OCI-LY1 (cell line): Measurements from ENCODE around the gene ZNF672.
A peak's percentile ranks its signal among the peaks of the same experiment; 100 is the strongest.

Experiments used
- H2AFZ ChIP-seq: fragments of 200-600 bp; sonication (generic), shearing (Covaris generic); 2 replicates; pipeline ENCODE4 v1.6.0; 2014; ENCODE audit warnings: antibody characterized with exemption, mild to moderate bottlenecking, low read length
- H3F3A ChIP-seq: fragments of 200-600 bp; sonication (generic), shearing (Covaris generic); 2 replicates; pipeline ENCODE4 v1.6.0; 2014; ENCODE audit warnings: mild to moderate bottlenecking, antibody characterized with exemption, low read length, moderate library complexity; ENCODE audit not compliant: insufficient read depth
- H3K27ac ChIP-seq: fragments of 200-600 bp; sonication (generic); 2 replicates; pipeline ENCODE4 v1.5.1; 2014; ENCODE audit warnings: low read length, mixed run types, mild to moderate bottlenecking, low read depth; ENCODE audit not compliant: poor library complexity, severe bottlenecking
- H3K27me3 ChIP-seq: fragments of 200-600 bp; sonication (generic); 2 replicates; pipeline ENCODE4 v1.6.0; 2014; ENCODE audit warnings: antibody characterized with exemption, mild to moderate bottlenecking, low read length, moderate library complexity; ENCODE audit not compliant: insufficient read depth
- H3K36me3 ChIP-seq: fragments of 200-600 bp; sonication (generic); 2 replicates; pipeline ENCODE4 v1.6.1; 2014; ENCODE audit warnings: mild to moderate bottlenecking, antibody characterized with exemption, low read length, moderate library complexity, mixed read lengths; ENCODE audit not compliant: insufficient read depth
- H3K4me1 ChIP-seq: fragments of 200-600 bp; sonication (generic); 2 replicates; pipeline ENCODE4 v1.5.1; 2014; ENCODE audit warnings: mild to moderate bottlenecking, low read length, moderate library complexity; ENCODE audit not compliant: insufficient read depth, severe bottlenecking
- H3K4me2 ChIP-seq: fragments of 200-600 bp; sonication (generic), shearing (Covaris generic); 2 replicates; pipeline ENCODE4 v1.6.1; 2014; ENCODE audit warnings: low read length
- H3K4me3 ChIP-seq: fragments of 200-600 bp; sonication (generic); 2 replicates; pipeline ENCODE4 v1.5.1; 2014; ENCODE audit warnings: low read length, low read depth, mild to moderate bottlenecking, mixed read lengths; ENCODE audit not compliant: poor library complexity, severe bottlenecking
- H3K79me2 ChIP-seq: fragments of 200-600 bp; shearing (Covaris generic); 2 replicates; pipeline ENCODE4 v1.6.1; 2016; ENCODE audit warnings: mixed run types, low read length, mixed read lengths; ENCODE audit not compliant: insufficient read depth
- H3K9ac ChIP-seq: fragments of 200-600 bp; sonication (generic), shearing (Covaris generic); 2 replicates; pipeline ENCODE4 v1.6.1; 2014; ENCODE audit warnings: mild to moderate bottlenecking, low read length, mixed read lengths
- H3K9me2 ChIP-seq: fragments of 200-600 bp; sonication (generic), shearing (Covaris generic); 2 replicates; pipeline ENCODE4 v1.6.1; 2014; ENCODE audit warnings: low read depth, mild to moderate bottlenecking, low read length, mixed read lengths
- H3K9me3 ChIP-seq: fragments of 200-600 bp; shearing (Covaris generic); 2 replicates; pipeline ENCODE4 v1.6.1; 2014; ENCODE audit warnings: low read length, mixed read lengths
- H4K20me1 ChIP-seq: fragments of 200-600 bp; sonication (generic), shearing (Covaris generic); 2 replicates; pipeline ENCODE4 v1.6.0; 2016; ENCODE audit warnings: mild to moderate bottlenecking, low read length; ENCODE audit not compliant: insufficient read depth
- EZH2 ChIP-seq: fragments of 200-600 bp; sonication (generic), shearing (Covaris generic); IDR thresholded peaks from 2 replicates; pipeline ENCODE4 v1.8.0; 2017; ENCODE audit warnings: borderline replicate concordance, mixed run types, mild to moderate bottlenecking, antibody characterized with exemption, low read length, moderate library complexity, mixed read lengths
- TF ChIP-seq, protein P1 (sequence below): fragments of 200-600 bp; sonication (generic), shearing (Covaris generic); IDR thresholded peaks from 2 replicates; pipeline ENCODE4 v1.5.1; 2017; ENCODE audit warnings: mild to moderate bottlenecking, antibody characterized with exemption, low read length, moderate library complexity, mixed read lengths

The ZNF672 gene

DNA sequence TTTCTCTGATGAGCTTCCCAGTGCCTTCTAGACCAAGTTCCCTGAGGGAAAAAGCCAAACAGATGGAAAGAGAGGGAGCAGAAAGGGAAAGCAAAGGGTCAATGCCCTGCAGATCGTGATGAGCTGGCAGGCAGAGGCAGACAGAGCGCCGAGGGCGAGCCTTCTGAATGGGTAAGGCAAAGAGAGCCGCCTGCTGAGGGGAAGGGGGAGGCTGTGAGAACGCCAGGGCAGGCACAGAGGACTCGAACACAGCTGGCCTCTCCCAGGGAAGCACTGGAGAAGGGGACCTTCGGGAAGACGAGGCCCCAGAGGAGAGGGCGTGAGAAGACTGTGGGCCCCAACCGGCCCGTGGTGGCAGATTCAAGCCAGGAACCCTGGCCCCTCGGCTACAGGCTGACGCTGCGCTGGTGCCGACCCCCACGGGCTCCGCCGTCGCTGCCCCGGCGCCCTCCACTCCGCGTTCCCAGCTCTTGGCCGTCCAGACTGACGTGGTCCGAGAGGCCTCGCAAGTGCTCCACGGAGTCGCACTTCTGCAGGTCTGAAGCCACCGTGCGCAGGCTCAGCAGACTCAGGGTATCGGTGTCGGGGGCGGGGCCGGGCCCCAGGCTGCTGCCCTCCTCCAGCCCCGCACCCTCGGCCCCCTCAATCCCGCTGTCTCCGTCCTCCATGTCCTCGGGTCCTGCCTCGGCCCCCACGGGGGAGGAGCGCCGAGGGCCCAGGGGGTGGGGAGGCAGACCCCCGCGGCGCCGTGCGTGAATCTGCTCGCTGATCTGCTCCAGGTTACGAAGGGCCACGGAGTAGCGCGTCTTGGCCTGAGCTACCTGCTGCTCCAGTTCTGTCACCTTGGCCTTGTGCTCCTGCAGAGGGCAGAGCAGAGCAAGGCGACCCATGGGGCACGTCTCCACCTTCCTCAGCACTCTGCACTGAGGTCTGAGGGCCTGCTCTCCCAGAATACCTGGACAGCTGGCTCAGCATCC is 26.2 kb upstream of the ZNF672 start:
- H3K9ac ChIP-seq = no peak overlapping the region
- H3K79me2 ChIP-seq = no peaks in the 10 kb centered on the region
- no peaks in the 10 kb centered on the region for H4K20me1 ChIP-seq
- H3K36me3 ChIP-seq = peaks cover 39% of the 10 kb centered on the region
- H3K27ac ChIP-seq = no peak overlapping the region
- H3K27me3 ChIP-seq = no peaks in the 10 kb centered on the region
- H3K4me1 ChIP-seq = no peaks in the 10 kb centered on the region
- no peaks in the 10 kb centered on the region for H3K9me2 ChIP-seq
- no peaks in the 10 kb centered on the region for H3K9me3 ChIP-seq
- H3K4me3 ChIP-seq = no peak overlapping the region
- no peaks in the 10 kb centered on the region for H3F3A ChIP-seq
- no peak overlapping the region for H3K4me2 ChIP-seq
- H2AFZ ChIP-seq = no peak overlapping the region
- no peak for TF ChIP-seq EZH2
- TF ChIP-seq, protein P1, sequence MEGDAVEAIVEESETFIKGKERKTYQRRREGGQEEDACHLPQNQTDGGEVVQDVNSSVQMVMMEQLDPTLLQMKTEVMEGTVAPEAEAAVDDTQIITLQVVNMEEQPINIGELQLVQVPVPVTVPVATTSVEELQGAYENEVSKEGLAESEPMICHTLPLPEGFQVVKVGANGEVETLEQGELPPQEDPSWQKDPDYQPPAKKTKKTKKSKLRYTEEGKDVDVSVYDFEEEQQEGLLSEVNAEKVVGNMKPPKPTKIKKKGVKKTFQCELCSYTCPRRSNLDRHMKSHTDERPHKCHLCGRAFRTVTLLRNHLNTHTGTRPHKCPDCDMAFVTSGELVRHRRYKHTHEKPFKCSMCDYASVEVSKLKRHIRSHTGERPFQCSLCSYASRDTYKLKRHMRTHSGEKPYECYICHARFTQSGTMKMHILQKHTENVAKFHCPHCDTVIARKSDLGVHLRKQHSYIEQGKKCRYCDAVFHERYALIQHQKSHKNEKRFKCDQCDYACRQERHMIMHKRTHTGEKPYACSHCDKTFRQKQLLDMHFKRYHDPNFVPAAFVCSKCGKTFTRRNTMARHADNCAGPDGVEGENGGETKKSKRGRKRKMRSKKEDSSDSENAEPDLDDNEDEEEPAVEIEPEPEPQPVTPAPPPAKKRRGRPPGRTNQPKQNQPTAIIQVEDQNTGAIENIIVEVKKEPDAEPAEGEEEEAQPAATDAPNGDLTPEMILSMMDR = peak; percentile 8; the same call in 1 of the 2 replicates

DNA sequence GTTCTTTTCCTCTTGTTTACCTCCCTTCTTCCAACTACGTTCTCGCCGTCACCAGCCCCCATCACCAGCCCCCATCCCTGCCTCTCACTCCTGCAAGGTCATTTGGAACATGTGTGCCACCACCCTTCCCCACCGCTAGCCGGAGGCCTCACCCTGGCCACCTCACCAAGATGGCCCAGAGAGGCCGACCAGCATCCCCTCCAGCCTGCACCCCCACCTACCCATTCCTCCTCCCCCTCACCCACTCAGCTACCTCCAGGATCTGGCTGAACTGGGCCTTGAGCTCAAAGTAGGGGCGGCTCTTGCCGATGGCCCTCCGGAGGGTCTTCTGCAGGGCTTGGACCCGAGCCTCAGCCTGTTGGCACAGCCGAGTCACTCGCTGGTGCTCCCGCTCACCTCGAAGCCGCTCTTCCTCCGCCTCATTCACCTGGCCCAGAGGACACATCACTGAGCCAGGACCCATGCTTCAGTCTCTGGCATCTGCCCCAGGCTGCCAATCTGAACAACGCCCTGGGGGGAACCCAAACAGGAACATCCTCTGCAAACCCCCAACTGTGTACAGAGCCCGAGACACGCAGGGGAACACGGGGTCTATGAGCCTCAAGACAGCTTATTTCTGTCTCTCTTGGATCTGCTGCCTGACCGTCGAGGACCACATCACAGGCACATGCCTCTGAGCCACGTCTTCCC is 25.1 kb upstream of the ZNF672 start:
- no peaks in the 10 kb centered on the region for H3K79me2 ChIP-seq
- no peak overlapping the region for H3K27ac ChIP-seq
- no peak overlapping the region for H2AFZ ChIP-seq
- H3K4me1 ChIP-seq = no peaks in the 10 kb centered on the region
- H3F3A ChIP-seq = no peaks in the 10 kb centered on the region
- no peaks in the 10 kb centered on the region for H3K27me3 ChIP-seq
- H4K20me1 ChIP-seq = no peaks in the 10 kb centered on the region
- no peak overlapping the region for H3K4me3 ChIP-seq
- no peak overlapping the region for H3K4me2 ChIP-seq
- no peaks in the 10 kb centered on the region for H3K9me3 ChIP-seq
- no peaks in the 10 kb centered on the region for H3K9me2 ChIP-seq
- H3K9ac ChIP-seq = no peak overlapping the region
- peaks cover 41% of the 10 kb centered on the region for H3K36me3 ChIP-seq
- no peak for TF ChIP-seq EZH2
- TF ChIP-seq, protein P1 = no peak

DNA sequence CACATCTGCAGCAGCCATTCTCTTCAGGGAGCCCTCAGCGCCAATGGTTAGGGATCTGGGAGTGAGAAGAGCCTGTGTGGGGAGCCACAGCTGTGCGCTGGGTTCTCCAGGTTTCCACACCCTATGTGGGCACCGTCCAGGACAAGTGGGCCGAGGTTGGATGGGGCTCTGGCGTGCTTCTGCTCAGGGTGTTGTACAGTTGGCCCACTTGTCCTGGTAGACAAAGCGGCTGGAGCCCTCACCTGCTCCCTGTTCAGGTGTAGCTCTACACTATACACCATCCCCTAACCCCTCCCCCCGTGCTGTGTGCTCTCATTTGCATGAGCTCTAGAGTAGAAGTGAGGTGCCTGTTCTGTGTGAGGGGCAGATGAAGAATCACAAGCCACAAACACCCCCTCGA is 24.5 kb upstream of the ZNF672 start:
- no peak overlapping the region for H3K4me2 ChIP-seq

More for the DNA sequence above, 24.5 kb upstream of the ZNF672 start:
- no peaks in the 10 kb centered on the region for H3K9me2 ChIP-seq
- H2AFZ ChIP-seq = no peak overlapping the region
- H4K20me1 ChIP-seq = no peaks in the 10 kb centered on the region
- no peak overlapping the region for H3K9ac ChIP-seq
- peaks cover 41% of the 10 kb centered on the region for H3K36me3 ChIP-seq
- H3K27ac ChIP-seq = no peak overlapping the region
- no peak overlapping the region for H3K4me3 ChIP-seq
- no peaks in the 10 kb centered on the region for H3F3A ChIP-seq
- H3K79me2 ChIP-seq = no peaks in the 10 kb centered on the region
- no peaks in the 10 kb centered on the region for H3K9me3 ChIP-seq
- no peaks in the 10 kb centered on the region for H3K4me1 ChIP-seq
- TF ChIP-seq, protein P1 = no peak
- TF ChIP-seq EZH2 = no peak
- no peaks in the 10 kb centered on the region for H3K27me3 ChIP-seq
